ENCODE results near the gene GAMT.

- TF ChIP-seq EZH2 (IDR thresholded peaks at IDR 0.05) (no peak), POLR2AphosphoS5 (IDR thresholded peaks at IDR 0.05; ENCODE audit: borderline replicate concordance, low read depth, low read length) (peak; percentile 99), FOXP2 (optimal IDR thresholded peaks at IDR 0.05; ENCODE audit: control extremely low read depth, extremely low read length, insufficient read depth) (no peak)
These were observed 36.9 kb upstream of the GAMT start, which contains the start of gene RPS15 for GRCh38 chr19:1438035-1438932.

Data from SK-N-MC (cell line).